Activated CD4-positive, alpha-beta T cell treated with anti-CD3 and anti-CD28 coated beads for 36 hours (primary cell): ENCODE measurements around the gene CACNA1C. TPM values are rescaled to one million over a fixed set of nuclear protein-coding genes. Genes with fewer than 3 reads are reported as not detected.

Experiments used
- ATAC-seq: fragments of 200-7000 bp; cut with Tn5 transposase; one replicate; pipeline ENCODE4 v1.10.0; 2021; ENCODE audit warnings: mild to moderate bottlenecking, moderate library complexity
- CTCF ChIA-PET: fragments of 350-600 bp; sonication (Branson Sonifier 250); formaldehyde crosslinking; loops from one replicate; lab custom pipeline; 2021; ENCODE audit warnings: antibody characterized with exemption; lab: Charles Lee
- POLR2A ChIA-PET: fragments of 350-600 bp; sonication (Branson Sonifier 250); formaldehyde crosslinking; loops from one replicate; lab custom pipeline; 2021; ENCODE audit warnings: antibody characterized with exemption, inconsistent platforms; lab: Charles Lee
- DNase-seq: peaks from one replicate; pipeline ENCODE4 v3.0.0-alpha.2; 2020
- H3K27ac Mint-ChIP-seq: one replicate; pipeline ENCODE4 v1.8.0; 2021; ENCODE audit warnings: mixed read lengths
- H3K27me3 Mint-ChIP-seq: one replicate; pipeline ENCODE4 v1.8.0; 2021; ENCODE audit warnings: mixed read lengths
- H3K36me3 Mint-ChIP-seq: one replicate; pipeline ENCODE4 v1.8.0; 2021; ENCODE audit warnings: low read depth, mixed read lengths
- H3K4me1 Mint-ChIP-seq: one replicate; pipeline ENCODE4 v1.8.0; 2021; ENCODE audit warnings: mixed read lengths
- H3K4me3 Mint-ChIP-seq: one replicate; pipeline ENCODE4 v1.8.0; 2021; ENCODE audit warnings: mild to moderate bottlenecking, moderate library complexity, mixed read lengths
- H3K9me3 Mint-ChIP-seq: one replicate; pipeline ENCODE4 v1.8.0; 2021; ENCODE audit warnings: low read depth, mixed read lengths
- intact Hi-C, 2 experiments: fragments of 100-400 bp; cut with DNase I in 1 of 2; cut with micrococcal nuclease in 1 of 2; formaldehyde crosslinking; loops; one replicate each; pipeline versions ENCODE4 v1.14.2 to v1.15.1; 2022 to 2024; cut with DNase I, micrococcal nuclease
- total RNA-seq, 2 experiments: library from RNA; stranded (reverse); gene quantifications; one replicate each; pipeline ENCODE4 v1.2.3, GENCODE V29; 2021

The CACNA1C gene
- total RNA-seq, 2 experiments from 2014 or later = 0.11 TPM

- H3K27ac Mint-ChIP-seq = no peak overlapping the region
- ChIA-PET POLR2A (interaction anchor here (0.6 kb wide), 1 partner anchor 412 kb away, joined by 3 read pairs; no protein-coding TSS in a partner anchor), CTCF (interaction anchor here (0.7 kb wide), 1 partner anchor 46 kb away, joined by 3 read pairs; no protein-coding TSS in a partner anchor)
- H3K9me3 Mint-ChIP-seq = no peaks in the 10 kb centered on the region
- no peaks in the 10 kb centered on the region for H3K36me3 Mint-ChIP-seq
- peaks cover 6% of the 10 kb centered on the region for H3K4me1 Mint-ChIP-seq
- no peak for ATAC-seq
- intact Hi-C loops = loop anchor here (1.0 to 5.0 kb wide), 4 partner anchors 227 to 526 kb away; no protein-coding TSS in a partner anchor
- peaks cover 35% of the 10 kb centered on the region for H3K27me3 Mint-ChIP-seq
- H3K4me3 Mint-ChIP-seq = no peak overlapping the region
- DNase-seq = peak; percentile 80
These were observed 4.4 kb downstream of the CACNA1C start for GRCh38 chr12:2057041-2057794.

- ChIA-PET CTCF (interaction anchor here (0.6 to 1.4 kb wide), 3 partner anchors 10 to 232 kb away, joined by 3 read pairs; no protein-coding TSS in a partner anchor), POLR2A (no interaction called here)
- intact Hi-C loops = loop anchor here (1.0 to 5.0 kb wide), 4 partner anchors 226 to 525 kb away; no protein-coding TSS in a partner anchor
- DNase-seq (no peak), ATAC-seq (no peak)
- Mint-ChIP-seq H3K9me3 (no peaks in the 10 kb centered on the region), H3K4me1 (peaks cover 6% of the 10 kb centered on the region), H3K27me3 (peaks cover 35% of the 10 kb centered on the region), H3K27ac (no peak overlapping the region), H3K36me3 (no peaks in the 10 kb centered on the region), H3K4me3 (no peak overlapping the region)
These were observed 5.1 kb downstream of the CACNA1C start for GRCh38 chr12:2057795-2058408.

DNA sequence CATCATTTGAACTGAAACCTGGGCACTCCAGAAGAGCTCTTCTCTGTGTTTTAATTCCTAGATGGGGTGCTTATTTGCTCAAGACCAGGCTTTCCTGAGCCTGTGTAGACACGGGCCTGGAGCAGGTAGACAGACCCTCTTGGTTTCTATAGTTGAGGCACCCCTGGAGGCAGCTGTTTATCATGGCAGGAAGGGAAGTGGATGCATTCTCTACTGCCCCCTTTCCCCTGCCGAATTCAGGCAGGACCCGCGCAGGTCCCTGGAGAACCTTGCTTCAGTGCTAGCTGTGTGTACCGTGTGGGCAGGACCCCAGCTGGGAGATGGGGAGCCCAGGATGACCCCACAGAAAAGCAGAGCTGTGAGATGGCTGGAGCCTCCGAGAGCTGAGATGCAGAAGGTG lies 6.0 kb downstream of the CACNA1C start:
- DNase-seq (no peak), ATAC-seq (no peak)
- Mint-ChIP-seq H3K4me1 (peaks cover 7% of the 10 kb centered on the region), H3K36me3 (no peaks in the 10 kb centered on the region), H3K9me3 (no peaks in the 10 kb centered on the region), H3K27me3 (peaks cover 32% of the 10 kb centered on the region), H3K27ac (no peak overlapping the region), H3K4me3 (no peak overlapping the region)
- intact Hi-C loops = loop anchor here in 1 of 2 experiments (5.0 kb wide), 1 partner anchor 523 kb away; no protein-coding TSS in a partner anchor
- ChIA-PET POLR2A (no interaction called here), CTCF (interaction anchor here (0.6 to 1.4 kb wide), 5 partner anchors 11 to 252 kb away, joined by 3 read pairs; no protein-coding TSS in a partner anchor)

DNA sequence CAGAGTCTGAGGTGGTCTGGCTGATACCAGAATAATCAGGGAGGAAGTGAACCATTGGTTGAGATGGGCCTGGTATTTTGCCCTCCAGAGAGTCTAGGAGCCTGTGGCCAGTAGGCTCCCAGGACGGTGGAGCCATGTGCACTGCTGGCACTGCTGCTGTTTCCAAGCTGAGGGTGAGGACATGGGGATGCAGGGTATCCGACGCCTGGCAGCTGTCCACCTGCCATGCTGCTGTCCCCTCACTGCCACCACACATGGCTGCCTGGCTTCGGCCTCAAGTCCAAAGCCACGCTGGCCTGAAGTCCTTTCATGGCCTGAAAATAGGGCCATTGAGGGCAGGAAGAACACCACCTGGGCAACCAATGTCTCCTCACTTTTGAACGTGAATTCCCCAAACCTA lies 8.6 kb downstream of the CACNA1C start:
- POLR2A ChIA-PET = interaction anchor here (0.5 kb wide), 1 partner anchor 18 kb away, joined by 3 read pairs; no protein-coding TSS in a partner anchor
- ATAC-seq (no peak), DNase-seq (no peak)
- Mint-ChIP-seq H3K27ac (no peak overlapping the region), H3K4me3 (no peak overlapping the region), H3K4me1 (peaks cover 11% of the 10 kb centered on the region), H3K9me3 (no peaks in the 10 kb centered on the region), H3K27me3 (peaks cover 12% of the 10 kb centered on the region), H3K36me3 (no peaks in the 10 kb centered on the region)
- CTCF ChIA-PET = interaction anchor here (0.5 to 1.2 kb wide), 4 partner anchors 21 to 401 kb away, joined by 3 to 4 read pairs (median 3); no protein-coding TSS in a partner anchor
- intact Hi-C loops = no loop called here

DNA sequence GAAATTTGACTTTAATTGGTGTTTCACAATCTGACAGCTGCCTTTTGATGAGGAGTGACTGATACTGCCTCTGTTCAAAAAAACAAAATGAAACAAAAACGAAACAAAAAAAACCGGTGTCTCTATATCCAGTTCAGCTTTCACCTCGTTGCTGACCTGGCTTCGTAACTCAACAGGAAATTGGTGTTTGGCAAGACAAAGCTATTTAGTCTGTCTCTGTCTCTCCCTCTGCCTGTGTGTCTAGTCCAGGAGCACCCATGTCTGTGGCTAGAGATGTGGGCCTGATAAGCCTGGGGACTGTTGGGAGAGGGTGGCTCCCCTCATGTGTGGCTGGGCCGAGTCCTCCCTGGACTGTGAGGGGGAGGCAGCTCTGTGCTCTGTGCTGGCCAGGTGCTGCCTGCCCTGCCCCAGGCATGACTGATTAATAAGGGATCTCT lies 11.3 kb downstream of the CACNA1C start:
- ChIA-PET POLR2A (no interaction called here), CTCF (interaction anchor here (0.5 to 1.6 kb wide), 3 partner anchors 167 to 469 kb away, joined by 3 read pairs; partner anchors contain the start of gene FBXL14)
- ATAC-seq (peak; percentile 91), DNase-seq (peak; percentile 30)
- no peaks in the 10 kb centered on the region for H3K27me3 Mint-ChIP-seq
- H3K27ac Mint-ChIP-seq = peak overlapping the region; percentile 70
- intact Hi-C loops = no loop called here
- peak overlapping the region; percentile 37 for H3K4me3 Mint-ChIP-seq
- H3K4me1 Mint-ChIP-seq = peaks cover 11% of the 10 kb centered on the region
- no peaks in the 10 kb centered on the region for H3K36me3 Mint-ChIP-seq
- no peaks in the 10 kb centered on the region for H3K9me3 Mint-ChIP-seq

GRCh38 chr12:2068653-2069052 lies 15.9 kb downstream of the CACNA1C start:
- DNase-seq (no peak), ATAC-seq (no peak)
- no peak overlapping the region for H3K4me3 Mint-ChIP-seq
- H3K27me3 Mint-ChIP-seq = no peaks in the 10 kb centered on the region
- ChIA-PET CTCF (no interaction called here), POLR2A (no interaction called here)
- intact Hi-C loops = no loop called here
- no peaks in the 10 kb centered on the region for H3K36me3 Mint-ChIP-seq
- H3K27ac Mint-ChIP-seq = no peak overlapping the region
- peaks cover 15% of the 10 kb centered on the region for H3K9me3 Mint-ChIP-seq
- peaks cover 11% of the 10 kb centered on the region for H3K4me1 Mint-ChIP-seq

DNA sequence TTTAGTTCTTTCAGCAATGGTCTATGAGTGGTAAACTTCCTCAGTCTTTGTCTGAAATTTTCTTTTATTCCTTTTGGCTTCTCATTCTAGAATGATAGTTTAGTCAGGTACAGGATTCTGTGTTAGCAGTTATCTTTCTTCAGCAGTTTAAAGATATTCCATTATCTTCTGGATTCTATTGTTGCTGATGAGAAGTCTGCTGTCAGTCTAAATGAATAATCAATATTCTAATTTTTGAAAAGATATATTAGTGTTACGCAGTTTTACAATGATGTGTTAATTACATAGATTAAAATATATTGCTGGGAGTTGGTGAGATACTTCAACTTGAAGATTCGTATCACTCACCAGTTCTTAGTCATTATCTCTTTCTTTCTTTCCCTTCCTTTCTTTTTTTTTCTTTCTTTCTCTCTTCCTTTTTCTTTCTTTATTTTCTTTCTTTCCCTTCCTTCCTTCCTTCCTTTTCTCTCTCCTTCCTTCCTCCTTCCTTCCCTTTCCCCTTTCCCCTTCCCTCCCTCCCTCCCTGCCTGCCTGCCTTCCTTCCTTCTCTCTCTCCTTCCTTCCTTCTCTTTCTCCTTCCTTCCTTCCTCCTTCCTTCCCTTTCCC lies 17.8 kb downstream of the CACNA1C start:
- no peaks in the 10 kb centered on the region for H3K36me3 Mint-ChIP-seq
- CTCF ChIA-PET = no interaction called here
- POLR2A ChIA-PET = no interaction called here
- ATAC-seq = no peak
- intact Hi-C loops = no loop called here
- H3K27me3 Mint-ChIP-seq = no peaks in the 10 kb centered on the region
- no peak overlapping the region for H3K27ac Mint-ChIP-seq
- no peaks in the 10 kb centered on the region for H3K4me1 Mint-ChIP-seq
- H3K4me3 Mint-ChIP-seq = no peak overlapping the region
- no peak for DNase-seq
- peaks cover 15% of the 10 kb centered on the region for H3K9me3 Mint-ChIP-seq

DNA sequence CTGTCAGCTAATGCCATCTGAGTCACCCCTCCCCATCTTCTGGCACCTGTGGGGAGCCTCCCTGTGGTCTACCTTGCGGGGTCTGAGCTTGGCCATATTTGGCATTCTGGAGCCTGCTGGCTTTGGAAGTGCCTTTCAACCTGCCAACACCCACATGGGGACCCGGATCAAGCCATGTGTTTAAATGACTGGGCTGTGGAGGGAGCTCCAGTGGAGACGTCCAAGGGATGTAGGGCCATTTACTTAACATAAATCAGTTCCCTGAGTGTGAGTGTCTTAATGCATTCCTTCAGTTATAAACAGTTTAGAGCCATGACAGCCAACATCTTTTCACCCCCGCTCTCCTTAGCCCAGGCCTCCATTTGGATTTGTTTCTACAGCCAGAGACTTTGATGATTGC lies 22.0 kb downstream of the CACNA1C start:
- ChIA-PET CTCF (no interaction called here), POLR2A (no interaction called here)
- Mint-ChIP-seq H3K4me3 (no peak overlapping the region), H3K36me3 (no peaks in the 10 kb centered on the region), H3K27ac (no peak overlapping the region), H3K4me1 (no peaks in the 10 kb centered on the region), H3K9me3 (peaks cover 12% of the 10 kb centered on the region), H3K27me3 (peaks cover 4% of the 10 kb centered on the region)
- intact Hi-C loops = no loop called here
- ATAC-seq (no peak), DNase-seq (no peak)

DNA sequence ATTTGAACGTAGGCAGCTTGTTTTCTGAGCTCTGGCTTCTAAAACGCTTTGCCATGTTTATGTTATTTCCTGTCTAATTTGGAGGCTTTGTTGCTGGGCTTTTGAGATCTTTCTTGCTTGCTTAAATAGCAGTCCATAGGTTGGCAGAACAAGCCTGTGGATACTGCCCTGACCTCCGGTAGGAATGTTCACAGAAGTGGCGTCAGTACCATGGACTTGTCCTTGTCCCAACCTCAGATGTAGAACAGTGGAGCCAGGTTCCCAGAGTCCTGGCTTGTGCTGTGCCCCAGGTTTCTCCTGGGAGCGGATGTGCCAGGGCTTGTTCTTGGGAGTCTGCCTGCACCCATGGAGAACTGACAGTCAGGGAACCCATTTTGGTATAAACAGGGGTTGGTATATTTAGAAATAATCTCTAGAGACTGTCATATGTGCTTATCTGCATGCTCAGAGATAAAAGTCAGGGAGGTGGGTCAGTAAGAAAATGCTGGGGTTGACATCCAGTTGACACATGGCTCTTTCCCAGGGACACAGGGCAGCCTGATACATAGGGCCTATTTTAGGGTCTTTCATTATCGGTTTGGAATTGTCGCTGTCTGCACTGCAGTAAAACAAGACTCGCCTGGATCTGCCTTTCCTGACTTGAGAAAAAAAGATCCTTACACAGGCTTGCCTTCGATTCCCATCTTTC lies 22.9 kb downstream of the CACNA1C start:
- no peaks in the 10 kb centered on the region for H3K36me3 Mint-ChIP-seq
- H3K9me3 Mint-ChIP-seq = peaks cover 8% of the 10 kb centered on the region
- POLR2A ChIA-PET = no interaction called here
- no peak for ATAC-seq
- CTCF ChIA-PET = no interaction called here
- H3K27me3 Mint-ChIP-seq = peaks cover 4% of the 10 kb centered on the region
- DNase-seq = no peak
- intact Hi-C loops = no loop called here
- no peaks in the 10 kb centered on the region for H3K4me1 Mint-ChIP-seq
- no peak overlapping the region for H3K27ac Mint-ChIP-seq
- H3K4me3 Mint-ChIP-seq = no peak overlapping the region

- Mint-ChIP-seq H3K4me3 (no peak overlapping the region), H3K27me3 (peaks cover 4% of the 10 kb centered on the region), H3K9me3 (peaks cover 9% of the 10 kb centered on the region), H3K27ac (no peak overlapping the region), H3K36me3 (no peaks in the 10 kb centered on the region), H3K4me1 (no peaks in the 10 kb centered on the region)
- intact Hi-C loops = no loop called here
- ChIA-PET CTCF (no interaction called here), POLR2A (no interaction called here)
- no peak for DNase-seq
- ATAC-seq = no peak
These were observed 23.4 kb downstream of the CACNA1C start for GRCh38 chr12:2076196-2076570.

DNA sequence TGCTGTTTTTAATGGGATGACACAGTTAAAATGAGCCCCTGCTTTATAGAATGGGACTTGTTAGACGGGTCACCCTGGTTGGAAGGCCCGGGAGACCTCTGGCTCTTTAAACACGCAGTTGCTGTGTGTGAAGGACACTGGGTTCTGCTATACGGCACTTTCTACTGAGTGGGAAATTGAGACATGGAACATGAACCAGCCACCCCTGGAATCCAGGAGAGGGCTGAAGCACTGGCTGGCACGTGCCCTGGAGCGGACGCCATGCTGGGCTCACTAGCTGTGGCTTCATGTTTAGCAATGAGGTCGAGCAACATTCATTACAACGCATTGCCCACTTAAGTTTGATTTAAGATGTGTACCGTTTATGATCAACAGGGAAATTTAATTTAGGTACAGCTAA lies 23.9 kb downstream of the CACNA1C start:
- Mint-ChIP-seq H3K4me1 (no peaks in the 10 kb centered on the region), H3K36me3 (no peaks in the 10 kb centered on the region), H3K27ac (no peak overlapping the region), H3K27me3 (peaks cover 4% of the 10 kb centered on the region), H3K4me3 (no peak overlapping the region), H3K9me3 (peaks cover 4% of the 10 kb centered on the region)
- CTCF ChIA-PET = no interaction called here
- POLR2A ChIA-PET = no interaction called here
- no peak for DNase-seq
- no peak for ATAC-seq
- intact Hi-C loops = no loop called here
